Cardiac muscle cell (in vitro differentiated cells and primary cell): ENCODE results near the gene PDCD11. TPM values are rescaled to one million over a fixed set of nuclear protein-coding genes. Genes with fewer than 3 reads are reported as not detected.
A peak's percentile ranks its signal among the peaks of the same experiment; 100 is the strongest.

Experiments used
- DNase-seq, 2 donors: peaks; one replicate each; pipeline versions ENCODE4 v3.0.0 to v3.0.0-alpha.2; 2010 to 2017; ENCODE audit warnings: low read depth in 1 of 2, low spot score in 1 of 2
- H3K27ac ChIP-seq: fragments of 200-600 bp; sonication (generic); 2 replicates; pipeline ENCODE4 v1.5.1; 2016
- H3K27me3 ChIP-seq: fragments of 200-600 bp; sonication (generic); 2 replicates; pipeline ENCODE4 v1.6.0; 2016; ENCODE audit warnings: control low read depth
- H3K36me3 ChIP-seq: fragments of 200-600 bp; sonication (generic); 2 replicates; pipeline ENCODE4 v1.5.1; 2016; ENCODE audit warnings: control low read depth
- H3K4me1 ChIP-seq: fragments of 200-600 bp; sonication (generic); 2 replicates; pipeline ENCODE4 v1.8.1; 2017; ENCODE audit warnings: low read depth, mild to moderate bottlenecking, mixed run types
- H3K4me3 ChIP-seq: fragments of 200-600 bp; sonication (generic); 2 replicates; pipeline ENCODE4 v1.5.1; 2016; ENCODE audit warnings: mild to moderate bottlenecking
- H3K9me3 ChIP-seq: fragments of 200-600 bp; sonication (generic); 2 replicates; pipeline ENCODE4 v1.5.1; 2017; ENCODE audit warnings: low read depth, mild to moderate bottlenecking, control low read depth
- polyA plus RNA-seq: library from polyadenylated mRNA; unstranded; fragments of >200 nt; fragmentation: Nextera tagmentation; extraction: Ambion mirVana; gene quantifications from 2 replicates; pipeline ENCODE4 v1.2.1, GENCODE V29; 2016
- total RNA-seq: library from RNA; depleted of rRNA; stranded (reverse); fragments of >200 nt; gene quantifications from 2 replicates; pipeline ENCODE4 v1.2.3, GENCODE V29; 2016
- TF ChIP-seq, protein P1 (sequence below): IDR thresholded peaks from 2 replicates; pipeline ENCODE4 v1.5.1; 2012; ENCODE audit warnings: low read depth, mild to moderate bottlenecking, low read length

The PDCD11 gene
- total and polyA plus RNA-seq, 2 experiments from 2014 or later, result 17.9 to 30.3 TPM

DNA sequence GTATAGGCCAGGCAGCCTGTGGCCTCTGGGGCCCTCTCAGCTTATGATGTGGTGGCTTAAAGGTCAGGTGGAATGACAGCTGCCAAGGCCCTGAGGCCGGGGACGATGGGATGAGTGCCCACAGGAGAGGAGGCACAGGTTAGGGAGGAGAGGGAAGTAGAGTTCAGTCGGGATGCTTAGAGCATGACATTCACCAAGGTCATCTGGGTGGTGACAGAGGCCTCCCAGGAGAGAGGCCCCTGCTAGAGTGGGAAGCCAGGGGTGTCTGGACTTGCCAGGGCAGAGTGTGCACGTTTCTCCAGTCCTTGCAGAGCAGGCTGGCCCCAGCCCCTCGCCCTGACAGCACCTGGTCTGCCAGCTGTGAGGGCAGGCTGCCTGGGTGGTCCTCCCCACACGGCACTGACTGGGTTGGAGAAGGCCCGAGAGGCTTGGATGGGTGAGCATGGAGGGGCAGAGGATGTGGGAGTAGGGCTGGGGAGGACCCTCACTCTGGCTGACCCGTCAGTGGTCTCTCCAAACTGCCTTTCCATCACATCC, 60.8 kb downstream of the PDCD11 start:
- no peak overlapping the region for H3K27ac ChIP-seq
- TF ChIP-seq, protein P1, sequence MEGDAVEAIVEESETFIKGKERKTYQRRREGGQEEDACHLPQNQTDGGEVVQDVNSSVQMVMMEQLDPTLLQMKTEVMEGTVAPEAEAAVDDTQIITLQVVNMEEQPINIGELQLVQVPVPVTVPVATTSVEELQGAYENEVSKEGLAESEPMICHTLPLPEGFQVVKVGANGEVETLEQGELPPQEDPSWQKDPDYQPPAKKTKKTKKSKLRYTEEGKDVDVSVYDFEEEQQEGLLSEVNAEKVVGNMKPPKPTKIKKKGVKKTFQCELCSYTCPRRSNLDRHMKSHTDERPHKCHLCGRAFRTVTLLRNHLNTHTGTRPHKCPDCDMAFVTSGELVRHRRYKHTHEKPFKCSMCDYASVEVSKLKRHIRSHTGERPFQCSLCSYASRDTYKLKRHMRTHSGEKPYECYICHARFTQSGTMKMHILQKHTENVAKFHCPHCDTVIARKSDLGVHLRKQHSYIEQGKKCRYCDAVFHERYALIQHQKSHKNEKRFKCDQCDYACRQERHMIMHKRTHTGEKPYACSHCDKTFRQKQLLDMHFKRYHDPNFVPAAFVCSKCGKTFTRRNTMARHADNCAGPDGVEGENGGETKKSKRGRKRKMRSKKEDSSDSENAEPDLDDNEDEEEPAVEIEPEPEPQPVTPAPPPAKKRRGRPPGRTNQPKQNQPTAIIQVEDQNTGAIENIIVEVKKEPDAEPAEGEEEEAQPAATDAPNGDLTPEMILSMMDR, result no peak
- no peaks in the 10 kb centered on the region for H3K9me3 ChIP-seq
- no peaks in the 10 kb centered on the region for H3K4me1 ChIP-seq
- DNase-seq, result no peak
- H3K27me3 ChIP-seq, result no peaks in the 10 kb centered on the region
- H3K36me3 ChIP-seq, result no peaks in the 10 kb centered on the region
- H3K4me3 ChIP-seq, result no peak overlapping the region

DNA sequence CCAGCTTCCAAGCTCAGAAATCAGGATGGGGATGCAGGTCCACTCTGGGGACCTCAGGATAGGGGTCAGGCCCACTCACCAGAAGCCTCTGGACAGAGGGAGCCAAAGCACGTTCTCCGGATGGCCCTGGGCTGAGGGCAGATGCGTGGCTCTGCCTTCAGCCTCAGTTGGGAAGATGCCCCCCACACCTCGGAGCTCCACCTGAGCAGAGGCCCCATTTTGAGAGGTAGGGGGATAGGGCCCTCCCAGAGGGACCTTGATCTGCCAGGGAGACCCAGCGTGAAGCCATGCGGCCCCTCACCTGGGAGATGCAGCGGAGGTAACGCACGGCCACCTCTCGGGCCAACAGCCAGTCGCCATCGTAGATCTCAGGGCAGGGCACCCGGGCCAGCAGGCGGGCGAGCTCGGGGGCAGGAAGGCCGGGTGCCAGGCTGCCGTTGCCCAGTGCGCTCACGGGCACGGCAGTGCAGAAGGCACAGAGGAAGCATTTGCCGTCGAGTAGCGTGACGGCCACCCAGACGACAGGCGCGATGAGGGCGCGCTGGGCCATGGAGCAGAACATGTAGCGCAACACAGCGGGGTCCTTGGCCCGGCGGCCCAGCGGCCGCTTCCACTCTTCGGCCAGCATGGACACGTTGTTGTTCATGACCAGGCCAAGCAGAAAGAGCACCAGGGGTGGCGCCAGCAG, 61.6 kb downstream of the PDCD11 start:
- Histone ChIP-seq H3K27me3 (no peaks in the 10 kb centered on the region), H3K4me1 (no peaks in the 10 kb centered on the region), H3K36me3 (no peaks in the 10 kb centered on the region), H3K27ac (no peak overlapping the region), H3K4me3 (no peak overlapping the region), H3K9me3 (no peaks in the 10 kb centered on the region)
- no peak for DNase-seq
- TF ChIP-seq, protein P1, result no peak

DNA sequence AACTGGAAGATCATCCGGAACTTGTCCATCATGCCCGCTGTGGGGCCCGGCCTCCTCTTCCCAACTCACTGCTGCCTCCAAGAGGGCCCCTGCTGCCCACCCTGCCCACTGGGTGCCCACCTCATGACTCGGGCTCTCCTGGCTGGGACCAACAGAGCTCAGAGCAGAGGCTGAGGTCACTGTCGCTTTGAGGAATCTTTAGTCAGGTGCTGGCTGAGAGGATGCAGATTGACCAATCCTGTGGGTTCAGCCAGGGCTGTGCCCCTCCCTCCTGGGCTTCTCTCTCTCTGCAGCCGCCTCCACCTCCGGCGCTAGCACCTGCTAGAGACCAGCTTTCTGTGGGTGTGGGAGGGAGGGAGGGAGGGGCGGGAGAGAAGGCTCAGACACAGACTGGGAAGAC, 62.3 kb downstream of the PDCD11 start, which contains the start of gene CALHM1:
CALHM1 (minus strand) TSS at position 181 of the 400 bp plus-strand sequence; CDS start at position 32, 149 bp downstream.
- no peaks in the 10 kb centered on the region for H3K36me3 ChIP-seq
- no peak within 1 kb of the TSS for H3K4me3 ChIP-seq
- no peaks in the 10 kb centered on the region for H3K4me1 ChIP-seq
- H3K27ac ChIP-seq, result no peak within 1 kb of the TSS
- H3K27me3 ChIP-seq, result no peaks in the 10 kb centered on the region
- no peak for DNase-seq
- TF ChIP-seq, protein P1, result no peak
- H3K9me3 ChIP-seq, result no peaks in the 10 kb centered on the region

DNA sequence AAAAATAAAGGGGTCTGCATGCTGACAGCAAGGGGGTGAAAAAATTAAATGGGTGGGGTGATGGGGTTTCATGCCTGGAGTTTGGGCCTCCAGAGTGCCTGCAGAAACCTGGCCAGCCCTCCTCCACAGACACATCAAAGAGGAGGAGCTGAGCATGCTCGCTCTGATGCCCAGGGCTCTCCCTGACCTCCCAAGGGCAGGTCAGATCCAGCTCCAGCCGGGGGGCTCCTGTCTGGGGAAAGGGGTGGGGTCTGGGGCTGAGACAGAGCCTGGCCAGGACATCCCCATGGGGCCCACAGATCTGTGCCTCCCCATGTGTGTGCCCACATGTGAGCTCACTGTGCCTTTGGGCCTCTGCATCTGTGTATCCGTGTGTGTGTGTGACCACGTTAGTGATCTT, 63.2 kb downstream of the PDCD11 start:
- H3K27ac ChIP-seq, result no peak overlapping the region
- DNase-seq, result no peak
- H3K4me3 ChIP-seq, result no peak overlapping the region
- H3K4me1 ChIP-seq, result no peaks in the 10 kb centered on the region
- TF ChIP-seq, protein P1, result no peak
- no peaks in the 10 kb centered on the region for H3K36me3 ChIP-seq
- H3K9me3 ChIP-seq, result no peaks in the 10 kb centered on the region
- no peaks in the 10 kb centered on the region for H3K27me3 ChIP-seq

DNA sequence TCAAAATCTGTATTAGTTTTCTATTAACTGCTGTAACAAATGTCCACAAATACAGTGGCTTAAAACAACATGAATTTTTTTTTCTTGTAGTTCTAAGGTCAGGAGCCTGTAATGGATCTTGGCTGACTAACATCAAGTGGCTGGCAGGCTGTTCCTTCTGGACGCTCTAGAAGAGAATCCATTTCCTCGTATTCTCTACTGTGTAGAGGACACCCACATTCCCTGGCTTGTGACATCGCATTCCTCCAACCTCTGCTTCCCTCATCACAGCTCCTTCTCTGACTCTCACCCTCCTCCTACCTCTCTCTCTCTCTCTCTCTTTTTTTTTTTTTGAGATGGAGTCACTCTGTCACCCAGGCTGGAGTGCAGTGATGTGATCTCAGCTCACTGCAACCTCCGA, 67.1 kb downstream of the PDCD11 start:
- no peaks in the 10 kb centered on the region for H3K9me3 ChIP-seq
- TF ChIP-seq, protein P1, result no peak
- no peak overlapping the region for H3K27ac ChIP-seq
- H3K36me3 ChIP-seq, result no peaks in the 10 kb centered on the region
- no peaks in the 10 kb centered on the region for H3K4me1 ChIP-seq
- peak in 1 of 2 donors; percentile 19 for DNase-seq
- no peak overlapping the region for H3K4me3 ChIP-seq
- H3K27me3 ChIP-seq, result no peaks in the 10 kb centered on the region
